HG03565 (cell line): ENCODE data around the gene CLMP.
"Not testable (repeated sequence)": the region's sequence is repeated elsewhere in the genome, so short reads cannot be mapped to it uniquely, and the experiment has no call there.

ENCODE experiments used
- ATAC-seq: cut with Tn5 transposase; IDR thresholded peaks from one replicate; pipeline ENCODE4 v1.9.1; 2021; ENCODE audit warnings: mild to moderate bottlenecking, moderate library complexity; ENCODE audit not compliant: unreplicated experiment

The CLMP gene

DNA sequence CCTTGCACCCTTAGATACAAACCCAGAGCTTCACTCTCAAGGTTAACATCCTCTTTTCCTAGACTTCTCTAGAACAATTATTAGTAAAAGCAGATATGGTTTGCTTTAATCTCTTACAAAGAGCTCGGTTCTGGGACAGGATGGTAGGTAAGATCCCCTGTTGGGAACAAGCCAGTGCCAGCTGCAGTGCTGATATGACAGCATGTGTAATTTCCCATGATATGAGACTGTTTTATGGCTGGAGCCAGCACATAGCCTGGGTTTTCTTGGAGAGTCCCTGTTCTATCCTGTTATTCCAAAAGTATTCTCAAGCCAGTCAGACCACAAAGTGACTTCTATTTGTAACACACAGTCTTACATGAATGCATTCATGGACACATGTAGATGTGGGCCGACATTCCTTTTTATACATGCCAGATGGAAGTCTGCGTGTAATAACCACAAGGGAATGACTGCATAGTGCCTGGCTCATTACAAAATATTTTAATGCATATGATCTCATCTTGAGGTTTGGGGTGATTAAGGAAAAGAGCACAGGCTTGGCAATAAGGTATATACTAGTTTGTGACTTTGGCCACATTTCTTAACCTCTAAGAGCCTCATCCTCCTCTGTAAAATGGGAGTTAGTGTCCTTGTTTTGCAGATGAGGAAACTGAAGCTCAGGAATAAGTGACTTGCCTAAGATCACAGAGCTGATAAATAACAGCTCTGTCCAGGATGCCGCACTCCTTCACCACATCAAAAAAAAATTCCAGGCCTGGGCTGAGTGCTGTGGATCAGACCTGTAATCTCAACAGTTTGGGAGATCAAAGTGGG is 21.8 kb downstream of the CLMP start:
- ATAC-seq, result no peak

DNA sequence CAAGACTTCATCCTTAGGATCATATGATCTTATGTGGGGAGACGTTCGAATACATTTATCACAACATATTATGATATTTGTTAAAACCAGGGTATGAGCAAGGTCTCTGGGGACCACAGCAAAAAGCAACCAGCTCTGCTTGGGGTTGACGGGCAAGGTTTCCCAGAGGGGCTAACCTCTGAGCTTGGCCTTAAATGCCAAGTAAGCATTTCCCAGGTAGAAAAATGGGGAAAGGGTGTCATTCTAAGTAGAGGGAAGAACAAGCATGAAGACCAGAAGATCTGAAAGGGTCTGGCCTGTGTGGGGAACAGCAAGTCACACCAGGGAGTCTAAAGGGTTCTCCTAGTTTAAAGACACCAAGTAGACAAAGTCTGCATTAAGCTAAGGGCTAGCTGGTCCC is 24.1 kb downstream of the CLMP start:
- no peak for ATAC-seq

DNA sequence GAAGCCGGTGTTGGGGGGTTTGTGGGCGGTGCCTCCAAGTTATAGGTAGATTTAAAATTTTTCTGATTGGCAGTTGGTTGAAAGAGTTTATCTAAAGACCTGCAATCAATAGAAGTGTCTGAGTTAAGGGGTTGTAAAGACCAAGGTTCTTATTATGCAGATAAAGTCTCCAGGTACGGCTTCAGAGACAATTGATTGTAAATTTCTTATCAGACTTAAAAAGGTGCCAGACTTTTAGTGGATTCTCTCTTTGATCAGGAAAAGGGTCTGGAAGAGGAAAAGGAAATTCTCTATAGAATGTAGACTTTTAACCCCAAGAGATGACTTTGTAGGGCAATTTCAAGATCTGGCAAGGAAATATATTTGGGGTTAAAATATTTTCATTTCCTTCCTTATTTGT is 25.2 kb downstream of the CLMP start:
- ATAC-seq, result no peak

DNA sequence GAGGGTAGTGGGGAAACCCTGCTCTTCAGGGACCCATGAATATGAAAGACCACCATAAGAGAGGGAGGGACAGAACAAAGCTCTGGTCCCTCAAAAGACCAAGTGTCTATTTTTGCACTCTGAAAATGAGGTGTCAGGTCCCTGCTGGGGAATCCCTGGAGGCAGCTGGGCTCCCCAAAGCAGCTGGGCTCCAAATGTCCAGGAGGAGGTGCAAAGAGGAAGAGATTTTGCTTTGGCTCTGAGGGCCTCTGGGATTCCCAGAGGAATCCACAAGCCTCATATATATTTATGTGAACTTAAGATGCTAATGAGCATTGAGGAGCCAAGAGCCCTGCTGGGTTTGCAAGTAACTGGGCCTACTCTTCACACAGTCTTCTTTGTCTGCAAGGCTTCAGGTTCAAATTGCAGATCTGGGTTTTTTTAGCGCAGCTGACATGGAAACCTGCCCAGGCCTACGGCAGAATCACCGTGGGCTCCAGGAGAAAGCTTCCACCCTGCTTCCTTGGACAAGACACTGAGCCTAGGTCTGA is 26.0 kb downstream of the CLMP start:
- no peak for ATAC-seq

DNA sequence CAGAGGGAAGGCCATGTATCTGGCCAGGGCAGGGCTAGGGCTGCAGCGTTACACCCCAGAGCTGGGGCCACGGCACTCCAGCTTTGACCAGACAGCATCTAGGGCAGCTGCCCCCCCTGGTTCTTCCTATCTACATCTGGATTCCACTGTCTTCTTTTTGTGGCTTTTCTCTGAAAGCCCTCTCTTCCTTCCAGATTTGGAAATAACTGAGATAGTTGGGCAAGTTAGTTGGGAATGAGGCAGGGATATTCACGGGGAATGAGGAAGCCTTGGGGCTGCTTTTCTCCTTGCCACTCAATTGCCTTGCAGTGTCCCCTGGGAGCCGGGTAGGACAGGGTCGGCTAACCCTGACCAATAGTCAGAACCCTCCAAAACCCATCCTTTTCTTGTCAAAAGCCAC is 26.8 kb downstream of the CLMP start:
- no peak for ATAC-seq

DNA sequence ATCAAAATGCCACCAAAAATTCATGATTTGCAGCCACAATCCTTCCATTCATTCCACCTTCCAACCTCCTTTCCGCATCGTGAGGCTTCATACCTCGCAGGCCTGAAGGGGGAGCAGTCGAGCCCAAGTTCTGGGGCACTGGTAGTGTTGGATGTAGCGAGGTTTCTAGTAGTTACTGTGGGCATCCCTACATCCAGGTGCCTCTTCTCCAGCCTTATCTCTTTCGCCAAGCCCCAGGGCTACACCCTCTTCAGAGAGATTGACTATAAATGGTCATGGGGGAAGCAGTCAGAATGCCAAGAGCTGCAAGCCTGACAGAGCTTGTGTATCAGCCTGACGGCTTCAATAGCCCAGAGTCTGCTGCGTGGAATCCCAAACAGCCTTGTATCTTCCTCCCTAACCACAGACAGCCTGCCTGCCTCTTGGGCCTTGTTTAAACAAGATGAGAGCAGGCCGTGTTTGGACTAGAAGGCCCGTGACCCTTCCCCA is 28.9 kb downstream of the CLMP start:
- ATAC-seq, result no peak

DNA sequence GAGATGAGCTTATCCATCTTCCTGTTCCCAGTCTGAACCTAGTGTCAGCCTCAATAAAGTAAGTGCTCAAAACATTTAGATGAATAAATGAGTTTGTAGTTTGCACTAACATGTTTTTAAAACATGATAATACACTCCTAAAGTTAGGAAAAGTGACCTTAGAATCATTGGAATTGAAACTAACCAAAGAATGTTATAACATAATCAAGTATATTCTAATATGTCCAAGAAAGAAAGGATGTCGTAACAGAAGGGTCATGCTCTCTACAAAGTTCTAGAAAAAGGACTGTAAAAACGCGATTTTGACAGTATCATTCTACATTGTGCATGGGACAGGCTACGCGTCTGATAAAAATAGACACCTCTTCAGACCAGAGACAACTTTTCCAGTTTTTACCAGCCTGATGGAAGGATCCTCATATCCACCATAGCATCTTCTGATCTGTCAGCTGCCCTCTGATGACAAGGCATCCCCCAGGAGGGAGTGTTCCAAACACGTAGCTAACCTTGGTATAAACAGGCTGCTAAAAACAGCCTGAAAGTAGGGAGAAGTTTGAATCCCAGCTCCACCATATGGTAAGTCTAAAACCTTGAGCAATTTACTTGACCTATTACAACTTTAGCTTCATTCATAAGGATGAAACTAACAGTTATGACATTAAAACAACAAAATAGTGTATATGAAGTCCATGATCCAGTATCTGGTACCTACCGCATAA is 30.2 kb downstream of the CLMP start:
- no peak for ATAC-seq

DNA sequence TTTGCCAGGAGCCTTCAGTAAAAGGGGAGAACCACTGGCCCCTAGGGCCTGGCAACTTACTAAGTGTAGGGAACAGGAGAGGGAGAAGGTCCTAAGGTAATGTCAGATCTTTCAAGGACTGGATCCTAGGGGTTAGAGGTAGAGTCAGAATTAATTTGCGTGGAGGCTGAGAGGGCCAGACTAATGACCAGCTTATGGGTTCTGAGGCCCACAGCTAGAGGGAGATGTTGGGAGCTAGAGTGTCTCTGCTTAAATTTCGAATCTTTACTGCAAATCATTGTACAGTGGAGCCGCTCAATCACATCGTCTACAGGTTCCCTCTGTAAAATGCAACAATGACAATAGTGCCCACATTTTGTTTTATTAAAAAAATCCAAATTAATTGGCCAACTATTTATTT is 31.4 kb downstream of the CLMP start:
- no peak for ATAC-seq

DNA sequence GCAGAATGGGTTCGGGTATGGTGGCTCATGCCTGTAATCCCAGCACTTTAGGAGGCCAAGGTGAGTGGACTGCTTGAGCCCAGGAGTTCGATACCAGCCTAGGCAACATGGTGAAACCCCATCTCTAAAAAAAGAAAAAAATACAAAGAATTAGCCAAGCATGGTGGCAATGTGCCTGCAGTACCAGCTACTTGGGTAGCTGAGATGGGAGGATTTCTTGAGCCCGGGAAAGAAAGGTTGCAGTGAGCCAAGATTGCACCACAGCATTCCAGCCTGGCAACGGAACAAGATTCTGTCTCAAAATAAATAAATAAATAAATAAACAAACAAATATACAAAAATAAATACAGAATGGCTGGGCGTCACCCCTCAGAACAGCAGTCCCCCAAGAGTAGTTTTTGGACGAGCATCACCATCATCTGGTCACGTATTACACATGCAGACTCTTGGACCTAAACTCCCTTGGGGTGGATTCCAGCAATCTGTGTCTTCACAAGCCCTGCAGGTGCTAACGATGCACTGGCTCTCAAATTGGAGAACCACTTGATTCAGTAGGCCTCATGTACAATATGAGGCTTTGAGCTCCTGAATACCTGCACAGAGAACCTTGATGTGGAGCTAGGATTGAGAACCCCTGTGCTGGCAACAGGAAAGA is 33.5 kb downstream of the CLMP start:
- no peak for ATAC-seq

DNA sequence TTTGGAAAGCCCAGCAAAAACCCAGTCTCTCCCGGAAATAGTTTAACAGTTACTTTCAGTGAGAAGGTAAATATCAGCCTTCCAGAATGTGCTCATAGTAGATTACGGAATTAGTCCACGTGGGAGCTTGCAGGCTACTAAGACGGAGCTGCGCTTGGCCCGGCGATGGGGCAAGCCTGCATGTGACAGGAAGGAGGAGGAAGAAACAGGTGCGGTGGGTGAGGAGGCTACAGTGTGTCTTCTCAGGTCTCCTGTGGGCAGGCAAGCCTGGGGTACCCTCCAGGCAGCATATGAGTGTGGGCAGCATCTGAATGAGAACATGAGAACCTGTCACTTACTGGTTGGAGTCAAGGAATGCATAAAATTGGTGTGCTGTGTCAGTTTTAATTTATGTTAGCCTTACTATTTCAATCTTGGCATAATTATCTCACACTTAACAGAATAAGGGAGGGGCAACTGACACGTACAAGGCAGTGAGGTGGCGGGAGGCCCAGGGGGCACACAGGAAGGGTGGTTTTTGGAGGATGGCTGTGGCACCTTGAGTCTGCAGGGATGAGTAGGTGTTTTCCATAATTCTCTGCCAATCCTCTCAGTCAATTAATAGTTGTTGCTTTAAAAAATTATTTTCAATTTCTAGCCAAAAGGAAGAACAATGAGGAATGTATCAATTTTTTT is 35.7 kb downstream of the CLMP start:
- ATAC-seq, result no peak

DNA sequence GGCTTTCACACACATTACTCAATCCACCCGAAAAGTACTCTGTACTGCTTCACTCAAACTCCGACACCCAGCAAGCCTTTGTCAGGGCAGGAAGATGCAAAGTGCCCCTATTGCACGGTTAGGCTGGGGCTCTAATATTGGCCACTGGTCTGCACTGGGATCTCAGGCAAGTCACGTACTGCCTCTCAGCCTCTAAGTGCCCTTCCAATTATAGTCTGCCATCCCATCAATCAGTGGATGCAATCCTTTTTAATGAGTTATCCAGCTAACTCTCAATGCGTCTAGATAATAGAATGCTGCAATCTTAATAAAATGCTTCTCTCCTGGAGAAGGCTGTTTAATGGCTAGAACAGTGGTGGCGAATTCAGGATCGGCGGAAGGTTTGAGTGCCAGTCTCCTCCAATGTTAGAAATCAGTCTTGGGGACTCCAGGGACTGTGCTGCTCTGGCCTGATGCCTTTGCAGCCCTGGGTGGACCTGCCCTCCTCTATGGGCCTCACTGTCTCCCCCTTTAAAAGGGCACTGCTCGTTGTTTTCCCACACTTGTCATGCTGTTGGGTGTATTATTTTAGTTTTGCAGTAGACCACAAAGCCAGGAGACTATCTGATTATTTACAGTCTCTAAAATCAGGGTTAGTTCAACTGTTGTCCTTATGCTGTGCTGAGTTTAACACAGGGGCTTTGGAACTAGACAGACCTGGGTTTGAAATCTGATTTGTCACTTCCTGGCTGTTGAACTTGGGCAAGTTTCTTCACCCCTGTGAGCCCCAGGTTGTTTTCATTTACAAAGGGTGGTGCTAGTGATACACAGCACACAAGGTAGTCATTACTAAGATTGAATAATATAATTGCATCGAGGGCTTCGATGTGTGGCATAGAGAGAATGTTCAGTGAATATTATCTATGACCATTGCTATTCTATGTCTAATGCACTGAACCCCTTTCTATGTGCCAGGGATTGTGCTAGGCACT is 36.7 kb downstream of the CLMP start:
- ATAC-seq, result no peak

DNA sequence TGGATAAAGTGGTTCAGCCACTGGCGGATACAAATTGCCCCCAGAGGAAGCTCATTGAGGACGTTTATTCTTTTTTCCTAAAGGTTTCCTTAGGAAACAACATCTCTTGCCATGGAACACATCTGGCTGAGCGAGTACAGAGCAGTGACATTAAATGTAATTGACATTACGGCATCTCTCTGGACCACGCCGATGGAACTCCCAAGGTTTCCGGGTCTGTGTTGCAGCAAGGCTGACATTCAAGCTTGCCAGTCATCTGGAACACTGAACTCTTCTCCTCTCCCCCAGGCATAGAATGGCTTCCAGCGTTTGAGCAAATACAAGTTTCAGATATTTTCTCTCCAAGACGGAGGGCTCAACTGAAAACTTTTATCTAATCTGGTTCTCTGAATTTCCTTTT is 42.1 kb downstream of the CLMP start:
- no peak for ATAC-seq

DNA sequence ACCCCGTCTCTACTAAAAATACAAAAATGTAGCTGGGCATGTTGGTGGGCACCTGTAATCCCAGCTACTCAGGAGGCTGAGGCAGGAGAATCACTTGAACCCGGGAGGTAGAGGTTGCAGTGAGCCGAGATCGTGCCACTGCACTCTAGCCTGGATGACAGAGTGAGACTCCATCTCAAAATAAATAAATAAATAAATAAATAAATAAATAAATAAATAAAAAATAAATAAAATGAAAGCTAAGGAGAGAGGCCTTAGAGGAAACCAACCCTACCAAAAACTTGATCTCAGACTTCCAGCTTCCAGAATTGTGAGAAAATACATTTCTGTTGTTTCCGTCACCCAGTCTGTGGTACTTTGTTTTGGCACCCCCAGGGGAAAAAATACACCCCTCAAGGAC is 42.7 kb downstream of the CLMP start:
- ATAC-seq, result not testable (repeated sequence)

DNA sequence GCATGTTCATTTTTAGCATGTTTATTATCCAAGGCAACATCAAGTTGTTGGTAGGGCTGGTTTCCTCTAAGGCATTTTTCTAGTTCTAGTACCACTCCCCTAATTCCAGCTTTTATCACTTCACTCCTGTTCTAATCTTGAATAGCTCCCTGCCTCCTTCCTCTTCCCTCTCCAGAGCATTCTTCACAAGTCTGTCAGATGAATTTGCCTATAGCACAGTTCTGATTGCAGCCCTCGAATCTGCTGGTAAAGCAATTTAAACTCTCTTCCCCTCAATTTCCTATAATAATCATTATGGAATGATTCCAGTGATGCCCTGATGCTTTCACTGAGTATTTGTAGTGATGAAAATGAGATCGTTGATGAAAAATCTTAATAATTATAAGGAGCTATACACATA is 43.3 kb downstream of the CLMP start:
- ATAC-seq, result no peak

DNA sequence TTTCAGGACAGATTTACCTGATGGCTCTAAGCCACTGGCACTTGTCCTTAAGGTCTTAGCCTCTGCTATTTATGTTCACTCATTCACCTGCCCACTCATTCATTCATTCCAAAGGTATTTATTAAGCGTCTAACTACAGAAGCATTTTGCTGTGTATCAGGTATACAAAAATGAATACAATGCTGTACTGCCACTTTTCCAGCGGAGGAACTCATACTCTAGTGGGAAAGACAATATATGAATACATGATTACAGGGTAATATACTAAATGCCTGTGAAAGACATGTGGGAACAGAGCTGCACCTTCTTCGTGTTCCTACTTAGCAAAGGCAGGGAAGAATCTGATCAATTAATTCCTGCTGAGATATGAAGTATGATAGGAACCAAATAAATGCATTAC is 43.7 kb downstream of the CLMP start:
- ATAC-seq, result no peak

DNA sequence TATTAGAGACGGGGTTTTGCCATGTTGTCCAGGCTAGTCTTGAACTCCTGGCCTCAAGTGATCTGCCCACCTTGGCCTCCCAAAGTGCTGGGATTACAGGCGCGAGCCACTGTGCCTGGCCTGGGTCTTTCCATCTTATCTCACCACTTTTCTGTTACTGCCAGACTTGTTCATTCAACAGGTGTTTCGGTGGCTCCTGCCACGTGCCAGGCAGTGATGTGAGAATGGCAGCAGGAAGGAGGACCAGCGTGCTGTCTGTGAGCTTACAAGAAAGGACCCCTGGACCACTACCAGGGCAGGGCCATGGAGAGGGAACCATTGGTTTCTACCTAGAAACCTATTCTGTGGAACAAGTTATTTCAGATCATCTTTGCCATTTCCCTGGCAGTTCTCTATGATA is 44.2 kb downstream of the CLMP start:
- no peak for ATAC-seq

DNA sequence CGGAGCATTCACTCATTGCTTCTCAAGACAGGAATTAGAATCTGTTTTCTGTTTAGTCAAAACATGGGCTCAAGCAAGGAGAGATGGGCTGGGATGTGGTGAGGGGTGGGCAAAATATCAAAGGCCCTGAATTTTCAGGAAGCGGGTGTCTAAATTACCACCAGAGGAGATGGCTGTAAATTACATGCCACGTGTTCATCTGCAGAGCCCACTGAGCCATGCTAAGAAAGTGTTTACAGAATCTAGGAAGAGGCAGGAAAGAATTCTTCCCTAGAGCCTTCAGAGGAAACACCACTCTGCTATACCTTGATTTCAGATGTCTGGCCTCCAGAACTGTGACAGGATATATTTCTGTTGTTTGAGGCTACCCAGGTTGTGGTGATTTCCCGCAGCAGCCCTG is 46.1 kb downstream of the CLMP start:
- no peak for ATAC-seq

DNA sequence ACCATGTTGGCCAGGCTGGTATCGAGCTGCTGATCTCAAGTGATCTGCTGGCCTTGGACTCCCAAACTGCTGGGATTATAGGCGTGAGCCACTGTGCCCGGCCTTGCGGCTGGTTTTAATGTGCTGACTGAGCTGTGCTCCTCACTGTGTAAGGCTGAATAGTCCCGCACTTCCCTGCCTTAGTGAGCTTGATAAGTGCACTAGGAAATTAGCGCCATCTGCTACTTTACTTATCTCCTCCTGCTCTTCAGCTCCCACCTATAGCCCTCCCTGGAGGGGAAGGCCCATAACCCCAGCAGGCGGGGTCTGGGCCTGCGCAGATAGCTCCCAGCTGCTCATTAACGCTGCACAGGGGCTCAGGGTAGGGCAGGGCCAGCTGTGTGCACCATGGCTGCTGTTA is 49.4 kb downstream of the CLMP start:
- ATAC-seq, result no peak

DNA sequence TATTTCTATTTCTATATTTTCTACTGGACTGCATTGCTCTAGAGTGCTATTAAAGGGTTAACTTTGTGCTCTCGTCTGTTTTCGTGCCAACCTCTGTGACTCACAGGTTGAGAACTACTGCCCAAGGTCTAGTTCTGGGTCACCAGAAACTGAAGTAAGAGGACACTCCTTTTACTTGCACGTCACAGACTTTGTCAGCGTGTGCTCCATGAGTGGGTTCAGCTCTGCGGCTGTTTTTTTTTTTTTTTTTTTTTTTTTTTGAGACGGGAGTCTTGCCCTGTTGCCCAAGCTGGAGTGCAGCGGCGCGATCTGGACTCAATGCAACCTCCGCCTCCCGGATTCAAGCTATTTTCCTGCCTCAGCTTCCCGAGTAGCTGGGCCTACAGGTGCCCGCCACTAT is 49.8 kb downstream of the CLMP start:
- no peak for ATAC-seq

DNA sequence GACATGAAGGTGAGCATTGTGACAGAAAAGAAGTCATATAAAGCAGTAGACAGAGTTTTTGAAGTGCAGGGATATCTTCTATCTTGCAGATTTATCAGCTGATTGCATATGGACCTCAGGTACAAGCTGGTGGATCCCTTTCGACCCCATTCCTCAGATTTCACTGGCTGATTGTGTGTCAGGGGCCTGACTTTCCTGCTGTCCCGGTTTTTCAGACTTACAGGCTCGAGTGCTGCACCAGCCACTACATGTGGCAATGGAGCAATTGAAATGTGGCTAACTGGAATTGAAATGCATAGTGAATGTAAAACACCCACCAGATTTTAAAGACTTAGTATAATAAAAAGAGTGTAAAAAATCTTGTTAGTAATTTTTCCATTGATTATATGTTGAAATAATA is 50.3 kb downstream of the CLMP start:
- no peak for ATAC-seq
